Kidney (tissue), 22 donors: ENCODE data around the gene GJB4. TPM values are rescaled to one million over a fixed set of nuclear protein-coding genes. Genes with fewer than 3 reads are reported as not detected.

ENCODE experiments used
- DNase-seq, 5 donors: peaks; one replicate each; pipeline ENCODE4 v3.0.0-alpha.2; 2013 to 2020
- FAIRE-seq: peaks from 2 replicates; lab custom pipeline; 2012; peaks lifted over from hg19 to GRCh38; lab: Jason Lieb, UNC
- H3K27ac ChIP-seq, 2 donors: one replicate each; pipeline ENCODE4 v1.7.0; 2013; ENCODE audit warnings: low read depth in 2 of 2, low read length in 2 of 2, inconsistent platforms in 1 of 2
- H3K27me3 ChIP-seq: one replicate; pipeline ENCODE4 v1.7.1; 2013; ENCODE audit warnings: low read length, inconsistent platforms; ENCODE audit not compliant: control insufficient read depth, insufficient read depth
- H3K36me3 ChIP-seq, 3 donors: one replicate each; pipeline versions ENCODE4 v1.7.0 to v1.7.1; 2013; ENCODE audit warnings: low read length in 3 of 3, control low read depth in 1 of 3, inconsistent platforms in 1 of 3; ENCODE audit not compliant: insufficient read depth in 3 of 3, control insufficient read depth in 2 of 3
- H3K4me1 ChIP-seq, 3 donors: one replicate each; pipeline versions ENCODE4 v1.7.0 to v1.7.1; 2013; ENCODE audit warnings: low read length in 3 of 3, inconsistent platforms in 1 of 3, low read depth in 1 of 3; ENCODE audit not compliant: control insufficient read depth in 2 of 3, insufficient read depth in 2 of 3
- H3K4me3 ChIP-seq, 3 donors: one replicate each; pipeline versions ENCODE4 v1.7.0 to v1.8.1; 2013; ENCODE audit warnings: low read length in 3 of 3, control low read depth in 1 of 3, inconsistent platforms in 1 of 3
- H3K9ac ChIP-seq, 3 donors: one replicate each; pipeline versions ENCODE4 v1.7.0 to v1.7.1; 2013; ENCODE audit warnings: low read length in 3 of 3, control low read depth in 1 of 3, inconsistent platforms in 1 of 3
- H3K9me3 ChIP-seq, 3 donors: one replicate each; pipeline versions ENCODE4 v1.7.0 to v1.7.1; 2013; ENCODE audit warnings: low read length in 3 of 3, control low read depth in 1 of 3, inconsistent platforms in 1 of 3; ENCODE audit not compliant: control insufficient read depth in 2 of 3, insufficient read depth in 1 of 3
- intact Hi-C: fragments of 100-400 bp; cut with DNase I; formaldehyde crosslinking; loops from one replicate; pipeline ENCODE4 v1.11.1; 2022
- long read RNA-seq, 10 donors: library from polyadenylated mRNA in 1 of 10; unstranded in 1 of 10; transcript quantifications; one replicate each; pipeline ENCODE4 v2.0.0 and lab custom pipeline, GENCODE V29; 2021 to 2026
- polyA plus RNA-seq: library from polyadenylated mRNA; stranded (reverse); fragments of 350-450 nt; fragmentation: Illumina TruSeq; extraction: RNeasy Lipid Tissue Mini Kit (QIAGEN cat#74804); gene quantifications from one replicate; pipeline ENCODE4 v1.2.3, GENCODE V29; 2014; ENCODE audit warnings: low read depth, low replicate concordance; ENCODE audit not compliant: insufficient read depth
- total RNA-seq: library from RNA; stranded (reverse); fragmentation: NEBNext Ultra II Directional; extraction: Animal tissue kit (Norgen Biotek cat#: 25700); gene quantifications from one replicate; pipeline ENCODE4 v1.2.1, GENCODE V29; 2021
- TF ChIP-seq, protein P1 (sequence below): IDR thresholded peaks from 3 replicates; pipeline ENCODE4 v1.5.1; 2012; ENCODE audit warnings: mild to moderate bottlenecking, moderate library complexity, borderline replicate concordance; ENCODE audit not compliant: insufficient read depth; ENCODE audit errors: extremely low read depth
- donor health status: control.
- donor health status: control.
- donor health status: control.
- donor health status: control.
- donor health status: control.
- donor health status: DM: yes; HTN: yes; CAD: no.
- donor health status: Normal renal cell carcinoma (clear cell type).

The GJB4 gene
- total RNA-seq (0.50 TPM), polyA plus RNA-seq (not detected)
- long read RNA-seq, donor 1: 0 reads
- long read RNA-seq, donor 2: 0 reads
- long read RNA-seq, donor 3: 0 reads
- long read RNA-seq, donor 4: 0 reads
- long read RNA-seq, donor 5: 0 reads
- long read RNA-seq, donor 6: 0 reads
- long read RNA-seq, donor 7: 0 reads
- long read RNA-seq, donor 8: 0 reads
- long read RNA-seq, donor 9: 0 reads
- long read RNA-seq, donor 10: 0 reads

DNA sequence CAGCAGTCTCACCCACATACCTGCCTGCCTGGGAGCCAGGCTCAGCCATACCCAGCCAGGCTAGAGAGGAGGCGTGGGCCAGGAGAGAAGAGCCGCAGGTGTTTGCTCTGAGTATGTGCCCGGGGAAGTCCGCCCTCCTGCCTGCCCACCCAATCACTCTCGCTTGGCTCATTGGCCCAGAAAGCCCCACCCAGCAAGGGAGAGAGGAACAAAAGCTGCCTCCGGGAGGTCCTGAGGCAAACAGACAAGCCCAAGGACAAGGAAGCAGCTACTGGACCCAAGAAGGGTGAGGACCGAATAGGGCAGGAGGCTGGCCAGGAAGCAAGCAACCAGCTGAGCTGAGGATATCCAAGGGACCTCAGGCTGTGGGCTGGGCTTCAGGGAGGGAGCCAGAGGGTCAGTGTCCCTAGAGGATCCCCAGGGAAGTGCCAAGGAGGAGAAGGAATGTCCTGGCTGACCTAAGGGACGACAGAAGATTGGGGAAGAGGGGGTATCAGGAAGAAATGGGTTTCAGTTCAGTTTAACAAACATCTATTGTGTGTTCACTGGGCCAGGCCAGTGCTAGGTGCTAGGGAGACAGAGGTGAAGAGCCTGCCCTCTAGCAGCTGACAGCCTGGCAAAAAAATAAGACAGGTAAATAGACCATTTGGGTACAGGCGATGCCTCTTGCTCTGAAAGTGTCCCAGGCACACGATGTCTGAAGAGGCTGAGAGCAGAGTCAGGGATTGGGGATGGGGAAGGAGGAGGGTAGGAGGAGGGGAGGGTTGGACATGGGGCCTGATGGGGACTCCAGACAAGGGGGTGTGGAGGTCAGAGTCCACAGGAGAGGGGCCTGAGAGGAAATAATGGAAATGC lies at the start of gene GJB4:
GJB4 (plus strand) TSS at position 238 of the 855 bp plus-strand sequence. CDS start 1,515 bp downstream, outside the sequence.
- Histone ChIP-seq H3K27ac (no peak within 1 kb of the TSS), H3K36me3 (no peaks in the 10 kb centered on the region), H3K27me3 (no peaks in the 10 kb centered on the region), H3K9me3 (no peaks in the 10 kb centered on the region), H3K4me1 (no peaks in the 10 kb centered on the region), H3K4me3 (no peak within 1 kb of the TSS), H3K9ac (no peak within 1 kb of the TSS)
- DNase-seq (peak in 1 of 5 donors; percentile 57), FAIRE-seq (no peak)
- intact Hi-C loops: no loop called here
- TF ChIP-seq, protein P1, sequence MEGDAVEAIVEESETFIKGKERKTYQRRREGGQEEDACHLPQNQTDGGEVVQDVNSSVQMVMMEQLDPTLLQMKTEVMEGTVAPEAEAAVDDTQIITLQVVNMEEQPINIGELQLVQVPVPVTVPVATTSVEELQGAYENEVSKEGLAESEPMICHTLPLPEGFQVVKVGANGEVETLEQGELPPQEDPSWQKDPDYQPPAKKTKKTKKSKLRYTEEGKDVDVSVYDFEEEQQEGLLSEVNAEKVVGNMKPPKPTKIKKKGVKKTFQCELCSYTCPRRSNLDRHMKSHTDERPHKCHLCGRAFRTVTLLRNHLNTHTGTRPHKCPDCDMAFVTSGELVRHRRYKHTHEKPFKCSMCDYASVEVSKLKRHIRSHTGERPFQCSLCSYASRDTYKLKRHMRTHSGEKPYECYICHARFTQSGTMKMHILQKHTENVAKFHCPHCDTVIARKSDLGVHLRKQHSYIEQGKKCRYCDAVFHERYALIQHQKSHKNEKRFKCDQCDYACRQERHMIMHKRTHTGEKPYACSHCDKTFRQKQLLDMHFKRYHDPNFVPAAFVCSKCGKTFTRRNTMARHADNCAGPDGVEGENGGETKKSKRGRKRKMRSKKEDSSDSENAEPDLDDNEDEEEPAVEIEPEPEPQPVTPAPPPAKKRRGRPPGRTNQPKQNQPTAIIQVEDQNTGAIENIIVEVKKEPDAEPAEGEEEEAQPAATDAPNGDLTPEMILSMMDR: no peak

- no peaks in the 10 kb centered on the region for H3K9me3 ChIP-seq
- H3K9ac ChIP-seq: no peak overlapping the region
- FAIRE-seq (no peak), DNase-seq (peak in 4 of 5 donors; percentile 48 to 90 (median 74))
- H3K27ac ChIP-seq: no peak overlapping the region
- no peaks in the 10 kb centered on the region for H3K36me3 ChIP-seq
- no peaks in the 10 kb centered on the region for H3K27me3 ChIP-seq
- TF ChIP-seq, protein P1: no peak
- no peak overlapping the region for H3K4me3 ChIP-seq
- intact Hi-C loops: no loop called here
- H3K4me1 ChIP-seq: no peaks in the 10 kb centered on the region
Observed at GRCh38 chr1:34710812-34711211, 48.7 kb upstream of the GJB4 start.

GRCh38 chr1:34711485-34711884 lies 48.1 kb upstream of the GJB4 start:
- DNase-seq (peak in 1 of 5 donors; percentile 23), FAIRE-seq (no peak)
- H3K9ac ChIP-seq: no peak overlapping the region
- H3K27me3 ChIP-seq: no peaks in the 10 kb centered on the region
- H3K4me1 ChIP-seq: no peaks in the 10 kb centered on the region
- TF ChIP-seq, protein P1: no peak
- H3K4me3 ChIP-seq: no peak overlapping the region
- intact Hi-C loops: no loop called here
- H3K27ac ChIP-seq: no peak overlapping the region
- H3K9me3 ChIP-seq: no peaks in the 10 kb centered on the region
- H3K36me3 ChIP-seq: no peaks in the 10 kb centered on the region
